WI38 (cell line): ENCODE measurements around the gene LRRC8E.

Experiments used
- H3K4me3 ChIP-seq: 2 replicates; pipeline ENCODE4 v1.5.1; 2011; ENCODE audit warnings: low read depth, mild to moderate bottlenecking, control low read depth, low read length
- CTCF ChIP-seq: IDR thresholded peaks from 2 replicates; pipeline ENCODE4 v1.5.1; 2012; ENCODE audit warnings: low read depth, mild to moderate bottlenecking, control low read depth, low read length

Gene LRRC8E

GRCh38 chr19:7943444-7944176 lies 55.3 kb downstream of the LRRC8E start, which contains the start of gene TIMM44:
TIMM44 (minus strand) TSS chr19:7943666; CDS start chr19:7943651, 15 bp downstream.
- H3K4me3 ChIP-seq: peak within 1 kb of the TSS; percentile 76
- TF ChIP-seq CTCF: no peak

- peak; percentile 63 for TF ChIP-seq CTCF
- H3K4me3 ChIP-seq: peak overlapping the region; percentile 68
Measured at GRCh38 chr19:7944177-7944761, 56.0 kb downstream of the LRRC8E start.

- TF ChIP-seq CTCF: no peak
Measured at GRCh38 chr19:7947939-7948338, 59.6 kb downstream of the LRRC8E start.

More at GRCh38 chr19:7947939-7948338, 59.6 kb downstream of the LRRC8E start:
- no peak overlapping the region for H3K4me3 ChIP-seq
